DMS53 treated with DMSO at 0.1 percent for 48 hours (cell line): ENCODE results near the gene CYB561D1.

Source experiments
- DNase-seq: peaks from one replicate; lab custom pipeline; 2025; ENCODE audit not compliant: unreplicated experiment; lab: John Stamatoyannopoulos, UW

Gene CYB561D1

GRCh38 chr1:109546311-109547109 lies 52.6 kb downstream of the CYB561D1 start:
- DNase-seq = peak; percentile 92

DNA sequence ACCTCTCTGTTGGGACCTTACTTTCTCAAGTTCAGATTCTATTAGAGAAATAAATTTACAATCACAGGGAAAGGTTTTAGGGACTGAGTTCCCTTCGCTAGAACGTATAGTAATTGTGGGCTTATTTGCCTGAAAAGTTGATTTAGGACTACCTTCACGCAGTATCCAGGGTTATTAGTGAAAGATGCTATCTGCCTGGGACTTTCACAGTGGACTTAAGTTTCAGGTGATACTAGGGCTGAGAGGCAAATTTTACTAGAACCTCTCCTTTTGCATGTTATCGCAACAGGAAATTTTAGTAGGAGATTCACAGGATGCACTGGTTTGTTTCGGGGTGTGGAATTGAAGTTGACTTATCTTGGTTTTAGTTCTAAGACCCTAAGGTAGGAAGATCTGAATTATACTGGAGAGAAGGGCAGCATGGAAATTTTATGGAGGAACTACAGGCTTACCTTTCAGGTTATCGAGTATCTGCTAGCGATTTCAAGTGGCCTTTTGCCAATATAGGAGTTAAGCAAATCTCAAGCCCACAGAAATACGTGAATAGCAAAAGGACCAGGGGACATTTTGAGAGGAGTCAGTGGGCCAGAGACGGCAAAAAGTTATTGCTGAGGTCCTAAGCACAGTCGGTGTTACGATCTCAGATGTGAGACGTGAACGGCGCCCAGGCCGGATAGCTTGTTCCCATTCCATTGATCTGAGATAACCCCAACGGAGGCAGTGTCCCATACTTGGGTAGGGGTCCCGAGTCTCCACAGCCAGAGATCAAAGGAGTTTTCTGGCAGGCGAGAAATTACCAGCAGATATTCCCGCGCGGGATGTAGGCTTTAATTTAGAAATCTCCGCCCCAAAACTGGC lies 53.8 kb downstream of the CYB561D1 start:
- DNase-seq = peak; percentile 26

GRCh38 chr1:109548321-109549267 lies 54.7 kb downstream of the CYB561D1 start, which contains the start of gene GNAI3:
Gene GNAI3 (plus strand): TSS chr1:109548615. CDS start chr1:109548721, 106 bp downstream.
- peak; percentile 90 for DNase-seq
